T47D (cell line): ENCODE results near the gene HNF1A.
A peak's percentile ranks its signal among the peaks of the same experiment; 100 is the strongest.

Experiments
- DNase-seq, 2 experiments: peaks; one replicate each; pipeline versions ENCODE4 v3.0.0 to v3.0.0-alpha.2; 2011 to 2012; ENCODE audit warnings: low read depth in 1 of 2, low spot score in 1 of 2
- JUND ChIP-seq: IDR thresholded peaks from 2 replicates; pipeline ENCODE4 v1.6.1; 2012; ENCODE audit warnings: low read depth
- in situ Hi-C: cut with HindIII; loops from 2 replicates; pipeline ENCODE4 v1.10.0; 2016; ENCODE audit warnings: low sequenced_read_pairs, low pct_unique_long_range_greater_than_20kb

Gene HNF1A

GRCh38 chr12:120964298-120964697 is 14.0 kb upstream of the HNF1A start:
- no peak for TF ChIP-seq JUND
- no peak for DNase-seq
- in situ Hi-C loops = no loop called here

GRCh38 chr12:120965534-120966091 is 12.7 kb upstream of the HNF1A start:
- peak in 1 of 2 experiments; percentile 65 for DNase-seq
- TF ChIP-seq JUND = no peak
- in situ Hi-C loops = no loop called here

GRCh38 chr12:120970310-120970709 is 8.0 kb upstream of the HNF1A start:
- DNase-seq = no peak
- no peak for TF ChIP-seq JUND
- in situ Hi-C loops = no loop called here

- peak; percentile 64 to 80 for DNase-seq
- in situ Hi-C loops = no loop called here
- no peak for TF ChIP-seq JUND
Measured at GRCh38 chr12:120971299-120972180, 6.8 kb upstream of the HNF1A start.

- in situ Hi-C loops = no loop called here
- no peak; the same call in 1 of the 2 replicates for TF ChIP-seq JUND
- DNase-seq = peak; percentile 49 to 87
Measured at GRCh38 chr12:120972870-120973543, 5.3 kb upstream of the HNF1A start.

GRCh38 chr12:120977531-120978295 is 630 bp upstream of the HNF1A start:
- no peak for TF ChIP-seq JUND
- in situ Hi-C loops = no loop called here
- DNase-seq = no peak

GRCh38 chr12:120979220-120979861 is 998 bp downstream of the HNF1A start:
- no peak for TF ChIP-seq JUND
- DNase-seq = no peak
- in situ Hi-C loops = no loop called here

- no peak for DNase-seq
- no peak for TF ChIP-seq JUND
- in situ Hi-C loops = no loop called here
Measured at GRCh38 chr12:120979862-120980696, 1.7 kb downstream of the HNF1A start.

- no peak for TF ChIP-seq JUND
- DNase-seq = no peak
- in situ Hi-C loops = no loop called here
Measured at GRCh38 chr12:120980800-120981368, 2.5 kb downstream of the HNF1A start.

GRCh38 chr12:120981407-120981941 is 3.1 kb downstream of the HNF1A start:
- DNase-seq = no peak
- no peak for TF ChIP-seq JUND
- in situ Hi-C loops = no loop called here

- no peak for TF ChIP-seq JUND
- in situ Hi-C loops = no loop called here
- no peak for DNase-seq
Measured at GRCh38 chr12:120982659-120983058, 4.3 kb downstream of the HNF1A start.
